ENCODE data around the gene DHRS2. TPM values are rescaled to one million over a fixed set of nuclear protein-coding genes. Genes with fewer than 3 reads are reported as not detected.

Gene DHRS2
- total RNA-seq, 1 experiment from 2014 or later: 1.2 TPM

- peaks cover 13% of the 10 kb centered on the region for H3K27me3 ChIP-seq (replicated peaks; ENCODE audit: insufficient read depth, low read depth, low read length, poor library complexity)
- no peak overlapping the region for H3K27ac ChIP-seq (ENCODE audit: low read depth, low read length, poor library complexity, severe bottlenecking)
- POLR2A ChIA-PET (ENCODE audit: low non-redundant PET): interaction anchor here (1.2 kb wide), 1 partner anchor 9 kb away, joined by 6 read pairs; no protein-coding TSS in a partner anchor
- peaks cover 19% of the 10 kb centered on the region for H3K9me3 ChIP-seq (ENCODE audit: low read depth, low read length, poor library complexity, severe bottlenecking)
- H3K36me3 ChIP-seq (ENCODE audit: insufficient read depth, low read length, poor library complexity, severe bottlenecking): no peaks in the 10 kb centered on the region
- H3K4me3 ChIP-seq (ENCODE audit: low read depth, low read length, poor library complexity, severe bottlenecking): no peak overlapping the region
- H3K4me1 ChIP-seq (ENCODE audit: insufficient read depth, low read length, poor library complexity, severe bottlenecking): no peaks in the 10 kb centered on the region
- DNase-seq (ENCODE audit: low spot score): no peak
- TF ChIP-seq CTCF (conservative IDR thresholded peaks at IDR 0.05; ENCODE audit: low read depth, low read length) (no peak), EZH2 (IDR thresholded peaks at IDR 0.05; ENCODE audit: borderline replicate concordance, low read depth, low read length, poor library complexity, severe bottlenecking) (no peak)
- CTCF ChIA-PET: interaction anchor here (1.5 kb wide), 1 partner anchor 9 kb away, joined by 6 read pairs; no protein-coding TSS in a partner anchor
- intact Hi-C loops (cut with micrococcal nuclease; ENCODE audit: unreplicated experiment): no loop called here
- no TSS peak for BruUV-seq (replicated peaks)
Measured at GRCh38 chr14:23622990-23623389, 13.2 kb upstream of the DHRS2 start.

GRCh38 chr14:23623962-23624361 lies 12.2 kb upstream of the DHRS2 start:
- H3K4me1 ChIP-seq (ENCODE audit: insufficient read depth, low read length, poor library complexity, severe bottlenecking): no peaks in the 10 kb centered on the region
- peaks cover 19% of the 10 kb centered on the region for H3K9me3 ChIP-seq (ENCODE audit: low read depth, low read length, poor library complexity, severe bottlenecking)
- BruUV-seq (replicated peaks): no TSS peak
- peaks cover 12% of the 10 kb centered on the region for H3K27me3 ChIP-seq (replicated peaks; ENCODE audit: insufficient read depth, low read depth, low read length, poor library complexity)
- ChIA-PET CTCF (interaction anchor here (1.5 kb wide), 1 partner anchor 8 kb away, joined by 6 read pairs; no protein-coding TSS in a partner anchor), POLR2A (ENCODE audit: low non-redundant PET) (no interaction called here)
- no peak overlapping the region for H3K27ac ChIP-seq (ENCODE audit: low read depth, low read length, poor library complexity, severe bottlenecking)
- no peak for TF ChIP-seq CTCF (conservative IDR thresholded peaks at IDR 0.05; ENCODE audit: low read depth, low read length)
- TF ChIP-seq EZH2 (IDR thresholded peaks at IDR 0.05; ENCODE audit: borderline replicate concordance, low read depth, low read length, poor library complexity, severe bottlenecking): no peak
- H3K36me3 ChIP-seq (ENCODE audit: insufficient read depth, low read length, poor library complexity, severe bottlenecking): no peaks in the 10 kb centered on the region
- no peak overlapping the region for H3K4me3 ChIP-seq (ENCODE audit: low read depth, low read length, poor library complexity, severe bottlenecking)
- intact Hi-C loops (cut with micrococcal nuclease; ENCODE audit: unreplicated experiment): no loop called here
- DNase-seq (ENCODE audit: low spot score): no peak

- H3K9me3 ChIP-seq (ENCODE audit: low read depth, low read length, poor library complexity, severe bottlenecking): peaks cover 19% of the 10 kb centered on the region
- intact Hi-C loops (cut with micrococcal nuclease; ENCODE audit: unreplicated experiment): no loop called here
- no peaks in the 10 kb centered on the region for H3K36me3 ChIP-seq (ENCODE audit: insufficient read depth, low read length, poor library complexity, severe bottlenecking)
- ChIA-PET CTCF (interaction anchor here (1.5 kb wide), 1 partner anchor 7 kb away, joined by 6 read pairs; no protein-coding TSS in a partner anchor), POLR2A (ENCODE audit: low non-redundant PET) (no interaction called here)
- BruUV-seq (replicated peaks): no TSS peak
- H3K4me1 ChIP-seq (ENCODE audit: insufficient read depth, low read length, poor library complexity, severe bottlenecking): no peaks in the 10 kb centered on the region
- no peak overlapping the region for H3K4me3 ChIP-seq (ENCODE audit: low read depth, low read length, poor library complexity, severe bottlenecking)
- H3K27ac ChIP-seq (ENCODE audit: low read depth, low read length, poor library complexity, severe bottlenecking): no peak overlapping the region
- DNase-seq (ENCODE audit: low spot score): no peak
- peaks cover 3% of the 10 kb centered on the region for H3K27me3 ChIP-seq (replicated peaks; ENCODE audit: insufficient read depth, low read depth, low read length, poor library complexity)
- no peak for TF ChIP-seq EZH2 (IDR thresholded peaks at IDR 0.05; ENCODE audit: borderline replicate concordance, low read depth, low read length, poor library complexity, severe bottlenecking)
- TF ChIP-seq CTCF (conservative IDR thresholded peaks at IDR 0.05; ENCODE audit: low read depth, low read length): no peak
Measured at GRCh38 chr14:23624830-23625404, 11.2 kb upstream of the DHRS2 start.

Measured in A673 (cell line).